ENCODE measurements around the gene CACNG7. TPM values are rescaled to one million over a fixed set of nuclear protein-coding genes. Genes with fewer than 3 reads are reported as not detected.

The CACNG7 gene
- total and polyA plus RNA-seq, 2 donors (not counting 3 experiments of a cell fraction or from before 2014, with no cell fraction given): 0.92 to 1.3 TPM

DNA sequence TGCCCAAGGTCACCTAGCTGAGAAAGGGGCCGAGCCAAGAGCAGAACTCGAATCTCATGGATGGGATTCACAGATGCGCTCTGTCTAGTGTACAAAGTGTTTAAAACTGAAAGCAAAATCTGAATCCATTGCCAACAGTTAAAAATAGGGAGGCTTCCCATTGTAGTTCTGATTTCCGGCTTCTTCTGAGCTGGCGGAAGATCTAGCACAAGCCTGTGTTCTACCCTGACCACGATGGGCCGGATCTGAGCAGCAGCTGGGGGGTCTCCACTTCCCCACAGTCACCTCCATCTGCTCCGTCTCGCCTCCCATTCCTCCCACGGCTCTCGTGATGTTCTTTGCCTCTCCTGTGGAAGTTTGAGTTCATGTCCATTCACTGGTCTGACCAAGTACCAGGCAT, 56.0 kb downstream of the CACNG7 start:
- CTCF ChIA-PET: interaction anchor here (2.0 kb wide), 1 partner anchor 17 kb away, joined by 6 read pairs; no protein-coding TSS in a partner anchor
- Histone ChIP-seq H3K9me1 (replicated peaks; ENCODE audit: control insufficient read depth, extremely low read depth, insufficient read depth, low read length) (no peaks in the 10 kb centered on the region), H3K27ac (ENCODE audit: insufficient read depth, low read depth, low read length) (no peak overlapping the region), H3K9me3 (replicated peaks; ENCODE audit: control insufficient read depth, insufficient read depth, low read length) (no peaks in the 10 kb centered on the region), H4K20me1 (replicated peaks; ENCODE audit: control insufficient read depth, extremely low read depth, insufficient read depth, low read length) (no peaks in the 10 kb centered on the region), H3K79me2 (ENCODE audit: control insufficient read depth, insufficient read depth, low read length) (no peaks in the 10 kb centered on the region), H3K4me3 (replicated peaks in 1 of 3; ENCODE audit: insufficient read depth in 1 of 3, low read depth in 1 of 3, low read length in 3 of 3) (no peak overlapping the region), H2AFZ (ENCODE audit: low read depth, low read length) (no peak overlapping the region), H3K36me3 (ENCODE audit: control insufficient read depth in 2 of 2, extremely low read depth in 1 of 2, insufficient read depth in 2 of 2, low read length in 2 of 2) (no peaks in the 10 kb centered on the region), H3K4me2 (ENCODE audit: insufficient read depth, low read length) (no peak overlapping the region), H3K4me1 (ENCODE audit: control insufficient read depth, extremely low read depth, insufficient read depth, low read length) (peaks cover 5% of the 10 kb centered on the region), H3K9ac (replicated peaks; ENCODE audit: extremely low read depth, insufficient read depth, low read length) (no peak overlapping the region), H3K27me3 (ENCODE audit: control insufficient read depth in 2 of 2, insufficient read depth in 2 of 2, low read length in 2 of 2) (peaks cover 28 to 34% of the 10 kb centered on the region in 2 experiments)
- dilution Hi-C loops (cut with MboI; ENCODE audit: extremely low pct_ligation_motif_present, low sequenced_read_pairs): no loop called here
- intact Hi-C loops (cut with micrococcal nuclease): no loop called here
- no peak for DNase-seq (ENCODE audit: low read depth, low spot score)
- FAIRE-seq: no peak
- no TSS peak for BruUV-seq (replicated peaks)
- POLR2A ChIA-PET: no interaction called here
- TF ChIP-seq JUN (IDR thresholded peaks at IDR 0.05; ENCODE audit: borderline replicate concordance, insufficient read depth, insufficient read length, low read depth) (no peak), MYC (IDR thresholded peaks at IDR 0.05; ENCODE audit: low read depth, low read length) (no peak), POLR2A (IDR thresholded peaks at IDR 0.05; ENCODE audit: low read depth, low read length) (no peak), EZH2 (IDR thresholded peaks at IDR 0.05; ENCODE audit: borderline replicate concordance, low read depth, low read length, severe bottlenecking) (no peak), FOS (IDR thresholded peaks at IDR 0.05; ENCODE audit: borderline replicate concordance, insufficient read depth, low read length) (no peak), POLR2AphosphoS5 (IDR thresholded peaks at IDR 0.05; ENCODE audit: insufficient read depth, low read depth, low read length) (no peak), GATA2 (IDR thresholded peaks at IDR 0.05; ENCODE audit: insufficient read depth, insufficient read length, low read depth, low read length) (no peak)
- TF ChIP-seq, protein P1, sequence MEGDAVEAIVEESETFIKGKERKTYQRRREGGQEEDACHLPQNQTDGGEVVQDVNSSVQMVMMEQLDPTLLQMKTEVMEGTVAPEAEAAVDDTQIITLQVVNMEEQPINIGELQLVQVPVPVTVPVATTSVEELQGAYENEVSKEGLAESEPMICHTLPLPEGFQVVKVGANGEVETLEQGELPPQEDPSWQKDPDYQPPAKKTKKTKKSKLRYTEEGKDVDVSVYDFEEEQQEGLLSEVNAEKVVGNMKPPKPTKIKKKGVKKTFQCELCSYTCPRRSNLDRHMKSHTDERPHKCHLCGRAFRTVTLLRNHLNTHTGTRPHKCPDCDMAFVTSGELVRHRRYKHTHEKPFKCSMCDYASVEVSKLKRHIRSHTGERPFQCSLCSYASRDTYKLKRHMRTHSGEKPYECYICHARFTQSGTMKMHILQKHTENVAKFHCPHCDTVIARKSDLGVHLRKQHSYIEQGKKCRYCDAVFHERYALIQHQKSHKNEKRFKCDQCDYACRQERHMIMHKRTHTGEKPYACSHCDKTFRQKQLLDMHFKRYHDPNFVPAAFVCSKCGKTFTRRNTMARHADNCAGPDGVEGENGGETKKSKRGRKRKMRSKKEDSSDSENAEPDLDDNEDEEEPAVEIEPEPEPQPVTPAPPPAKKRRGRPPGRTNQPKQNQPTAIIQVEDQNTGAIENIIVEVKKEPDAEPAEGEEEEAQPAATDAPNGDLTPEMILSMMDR (IDR thresholded peaks at IDR 0.05; ENCODE audit: extremely low read depth in 1 of 2, insufficient read depth in 1 of 2, low read depth in 1 of 2, low read length in 2 of 2): no peak
- TF ChIP-seq, protein P2, sequence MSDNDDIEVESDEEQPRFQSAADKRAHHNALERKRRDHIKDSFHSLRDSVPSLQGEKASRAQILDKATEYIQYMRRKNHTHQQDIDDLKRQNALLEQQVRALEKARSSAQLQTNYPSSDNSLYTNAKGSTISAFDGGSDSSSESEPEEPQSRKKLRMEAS (IDR thresholded peaks at IDR 0.05; ENCODE audit: insufficient read depth, insufficient read length): no peak

Data from endothelial cell of umbilical vein (primary cell).